Colonic mucosa (tissue), 4 donors: ENCODE data around the gene PIGU. TPM values are rescaled to one million over a fixed set of nuclear protein-coding genes. Genes with fewer than 3 reads are reported as not detected.
A peak's percentile ranks its signal among the peaks of the same experiment; 100 is the strongest.

Experiments used
- DNase-seq: peaks from one replicate; pipeline ENCODE4 v3.0.0-alpha.2; 2020
- H3K27ac ChIP-seq: fragments of 200-600 bp; one replicate; pipeline ENCODE4 v1.8.0; 2021
- H3K27me3 ChIP-seq: fragments of 200-600 bp; one replicate; pipeline ENCODE4 v1.8.0; 2021
- H3K36me3 ChIP-seq: fragments of 200-600 bp; one replicate; pipeline ENCODE4 v1.8.0; 2021
- H3K4me1 ChIP-seq: fragments of 200-600 bp; one replicate; pipeline ENCODE4 v1.8.0; 2021; ENCODE audit warnings: mild to moderate bottlenecking
- H3K4me3 ChIP-seq: fragments of 200-600 bp; one replicate; pipeline ENCODE4 v1.8.0; 2021
- H3K9ac ChIP-seq, 2 donors: one replicate each; pipeline ENCODE4 v1.7.0; 2013; ENCODE audit warnings: control low read depth in 2 of 2, low read depth in 2 of 2, low read length in 2 of 2
- H3K9me3 ChIP-seq: fragments of 200-600 bp; one replicate; pipeline ENCODE4 v1.8.0; 2021
- intact Hi-C: fragments of 100-400 bp; cut with DNase I; formaldehyde crosslinking; loops from one replicate; pipeline ENCODE4 v1.14.1; 2022
- total RNA-seq, 2 donors: library from RNA; stranded (reverse); fragmentation: NEBNext Ultra II Directional in 1 of 2; extraction: Animal tissue kit (Norgen Biotek cat#: 25700) in 1 of 2; gene quantifications; one replicate each; pipeline ENCODE4 v1.2.1, GENCODE V29; 2021
- TF ChIP-seq, protein P1 (sequence below): fragments of 200-600 bp; IDR thresholded peaks from one replicate; pipeline ENCODE4 v1.8.0; 2022; ENCODE audit warnings: antibody characterized with exemption, mild to moderate bottlenecking
- donor health status: healthy.
- donor health status: DM: no; HTN: no; CAD: no.
- donor health status: DM: no; HTN: no; CAD: no.

Gene PIGU
- total RNA-seq, 2 donors from 2014 or later = 22.3 to 32.6 TPM

DNA sequence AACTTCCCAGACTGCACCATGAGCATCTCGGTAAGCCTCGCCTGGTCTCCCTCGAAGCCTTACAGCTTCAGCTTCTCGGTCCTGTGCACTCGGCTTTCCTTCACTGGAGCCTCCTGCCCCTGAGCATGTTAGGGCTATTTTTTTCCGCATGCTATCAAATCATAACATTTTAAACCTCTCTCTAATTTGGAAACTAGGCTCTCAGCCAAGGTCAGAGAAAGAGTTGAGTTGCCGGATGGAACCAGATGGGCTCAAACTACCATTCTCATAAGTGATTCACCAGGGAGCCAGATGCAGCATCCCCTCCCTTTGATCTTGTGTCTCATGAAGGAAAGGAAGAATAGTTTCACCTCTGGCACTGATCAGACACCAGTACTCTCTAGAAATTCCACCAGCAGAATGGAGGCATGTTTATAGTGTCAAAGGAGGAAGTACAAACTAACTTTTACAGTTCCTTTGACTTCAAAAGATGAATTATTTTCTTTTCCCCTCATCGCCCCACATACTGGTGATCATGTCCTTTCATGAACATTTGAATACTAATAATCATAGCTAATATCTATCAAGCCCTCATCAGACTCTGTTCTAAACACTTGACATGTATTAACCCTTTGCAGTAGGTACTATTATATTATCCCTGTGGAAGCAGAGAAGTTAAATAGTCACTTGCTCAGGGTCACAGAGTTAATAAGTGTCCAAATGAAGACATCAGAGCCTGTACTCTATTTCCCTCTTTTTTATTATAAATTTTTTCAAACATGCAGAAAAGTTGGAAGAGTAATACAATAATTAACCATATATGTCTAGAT, 71.7 kb downstream of the PIGU start:
- Histone ChIP-seq H3K4me3 (no peak overlapping the region), H3K36me3 (no peaks in the 10 kb centered on the region), H3K27me3 (no peaks in the 10 kb centered on the region), H3K9me3 (no peaks in the 10 kb centered on the region), H3K9ac (no peak overlapping the region), H3K27ac (peak overlapping the region; percentile 9), H3K4me1 (no peaks in the 10 kb centered on the region)
- intact Hi-C loops = no loop called here
- DNase-seq = no peak
- TF ChIP-seq, protein P1, sequence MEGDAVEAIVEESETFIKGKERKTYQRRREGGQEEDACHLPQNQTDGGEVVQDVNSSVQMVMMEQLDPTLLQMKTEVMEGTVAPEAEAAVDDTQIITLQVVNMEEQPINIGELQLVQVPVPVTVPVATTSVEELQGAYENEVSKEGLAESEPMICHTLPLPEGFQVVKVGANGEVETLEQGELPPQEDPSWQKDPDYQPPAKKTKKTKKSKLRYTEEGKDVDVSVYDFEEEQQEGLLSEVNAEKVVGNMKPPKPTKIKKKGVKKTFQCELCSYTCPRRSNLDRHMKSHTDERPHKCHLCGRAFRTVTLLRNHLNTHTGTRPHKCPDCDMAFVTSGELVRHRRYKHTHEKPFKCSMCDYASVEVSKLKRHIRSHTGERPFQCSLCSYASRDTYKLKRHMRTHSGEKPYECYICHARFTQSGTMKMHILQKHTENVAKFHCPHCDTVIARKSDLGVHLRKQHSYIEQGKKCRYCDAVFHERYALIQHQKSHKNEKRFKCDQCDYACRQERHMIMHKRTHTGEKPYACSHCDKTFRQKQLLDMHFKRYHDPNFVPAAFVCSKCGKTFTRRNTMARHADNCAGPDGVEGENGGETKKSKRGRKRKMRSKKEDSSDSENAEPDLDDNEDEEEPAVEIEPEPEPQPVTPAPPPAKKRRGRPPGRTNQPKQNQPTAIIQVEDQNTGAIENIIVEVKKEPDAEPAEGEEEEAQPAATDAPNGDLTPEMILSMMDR = no peak

DNA sequence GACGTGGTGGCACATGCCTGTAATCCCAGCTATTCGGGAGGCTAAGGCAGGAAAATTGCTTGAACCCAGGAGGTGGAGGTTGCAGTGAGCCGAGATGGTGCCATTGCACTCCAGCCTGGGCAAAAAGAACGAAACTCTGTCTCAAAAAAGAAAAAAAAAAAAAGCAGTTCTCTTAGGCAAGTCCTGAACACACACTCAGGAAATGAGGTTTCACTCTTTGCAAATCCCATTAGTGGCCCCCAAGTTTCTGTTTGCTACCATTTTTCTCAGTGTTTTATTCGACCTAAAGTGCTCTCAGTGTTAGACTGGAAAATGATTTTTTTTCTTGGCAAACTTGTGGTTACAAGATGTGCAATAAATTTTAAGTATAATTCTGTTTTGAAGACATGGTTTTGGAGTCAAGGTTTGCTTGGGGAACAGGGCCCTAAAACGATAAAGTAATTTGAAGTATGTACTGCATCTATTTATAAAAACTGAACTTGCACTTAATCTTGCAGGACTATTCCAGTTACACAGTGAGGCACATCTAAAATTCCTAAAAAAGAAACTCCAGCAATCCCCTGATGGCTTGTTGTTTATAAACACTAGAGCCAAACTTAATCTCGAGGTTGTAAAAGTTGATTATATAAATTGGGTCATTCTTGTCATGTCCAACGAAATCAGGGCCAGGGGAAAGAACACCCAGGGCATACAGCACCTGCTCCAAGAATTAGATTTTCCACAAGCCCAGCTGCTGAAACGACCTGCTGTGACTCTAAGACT, 75.8 kb downstream of the PIGU start:
- intact Hi-C loops = no loop called here

DNA sequence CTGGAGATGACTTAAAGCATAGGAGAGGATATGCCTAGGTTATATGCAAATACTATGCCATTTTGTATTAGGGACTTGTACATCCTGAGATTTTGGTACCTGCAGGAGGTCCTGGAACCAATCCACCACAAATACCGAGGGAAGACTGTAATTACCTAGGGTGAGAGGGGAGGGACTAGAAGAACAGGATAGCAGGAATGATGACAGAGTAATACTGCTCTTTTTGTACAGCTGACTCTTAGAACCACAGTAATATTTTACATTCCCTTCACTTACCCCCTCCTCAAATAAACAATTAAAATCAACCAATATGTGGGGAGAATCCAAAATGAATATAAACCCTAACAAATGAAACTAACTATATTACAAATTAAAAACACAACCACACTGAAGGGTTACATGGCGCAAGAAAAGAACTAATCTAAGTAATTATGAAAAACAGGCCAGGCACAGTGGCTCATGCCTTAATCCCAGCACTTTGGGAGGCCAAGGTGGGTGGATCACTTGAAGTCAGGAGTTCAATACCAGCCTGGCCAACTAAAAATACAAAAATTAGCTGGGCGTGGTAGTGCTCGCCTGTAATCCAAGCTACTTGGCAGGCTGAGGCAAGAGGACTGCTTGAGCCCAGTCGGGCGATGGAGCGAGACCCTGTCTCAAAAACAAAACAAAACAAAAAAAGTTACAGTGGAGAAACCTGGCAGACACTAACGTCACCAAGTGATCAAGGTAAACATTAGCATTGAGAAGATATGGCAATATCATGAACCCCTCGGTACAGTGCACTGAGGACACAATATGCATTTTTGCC, 81.3 kb downstream of the PIGU start:
- TF ChIP-seq, protein P1 = no peak
- Histone ChIP-seq H3K27ac (no peak overlapping the region), H3K4me1 (no peaks in the 10 kb centered on the region), H3K9ac (no peak overlapping the region), H3K27me3 (no peaks in the 10 kb centered on the region), H3K9me3 (no peaks in the 10 kb centered on the region), H3K4me3 (no peak overlapping the region), H3K36me3 (no peaks in the 10 kb centered on the region)
- intact Hi-C loops = no loop called here
- no peak for DNase-seq

More for the DNA sequence above, 75.8 kb downstream of the PIGU start:
- no peaks in the 10 kb centered on the region for H3K36me3 ChIP-seq
- no peaks in the 10 kb centered on the region for H3K9me3 ChIP-seq
- no peak overlapping the region for H3K4me3 ChIP-seq
- DNase-seq = no peak
- no peak overlapping the region for H3K27ac ChIP-seq
- no peaks in the 10 kb centered on the region for H3K27me3 ChIP-seq
- H3K9ac ChIP-seq = no peak overlapping the region
- TF ChIP-seq, protein P1 = no peak
- no peaks in the 10 kb centered on the region for H3K4me1 ChIP-seq

DNA sequence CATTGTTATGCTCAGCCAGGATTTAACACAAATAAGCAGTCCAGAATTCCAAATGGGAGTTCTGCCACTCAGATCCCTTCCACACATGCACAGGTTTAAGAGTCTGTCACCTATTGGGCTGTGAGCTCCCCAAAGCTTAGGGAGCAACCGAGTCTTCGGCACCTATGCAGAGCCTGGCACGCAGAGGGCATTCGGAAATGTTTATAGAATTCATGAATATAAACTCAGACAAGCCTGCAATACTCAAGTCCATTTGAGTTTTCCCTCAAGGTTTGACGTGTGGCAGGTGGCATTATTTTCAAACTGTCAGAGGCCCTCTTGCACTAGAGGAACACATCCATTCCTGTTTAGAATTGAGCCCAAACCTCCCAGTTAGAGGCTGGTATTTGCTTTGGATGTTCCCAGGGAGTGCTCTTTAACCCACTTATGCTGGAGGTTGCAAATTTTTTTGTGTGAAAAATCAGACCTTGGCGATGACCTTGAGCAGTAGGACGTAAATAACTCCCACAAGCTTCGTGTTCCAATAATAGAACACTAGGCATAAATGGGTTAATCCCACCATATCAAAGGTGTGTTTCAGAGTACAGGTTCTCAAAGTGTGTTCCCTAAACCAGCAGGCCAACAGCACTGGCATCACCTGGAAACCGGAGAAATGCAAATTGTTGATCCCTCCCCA, 90.3 kb downstream of the PIGU start:
- Histone ChIP-seq H3K36me3 (no peaks in the 10 kb centered on the region), H3K27me3 (no peaks in the 10 kb centered on the region), H3K4me1 (peaks cover 4% of the 10 kb centered on the region), H3K9me3 (no peaks in the 10 kb centered on the region), H3K27ac (no peak overlapping the region), H3K4me3 (no peak overlapping the region), H3K9ac (no peak overlapping the region)
- no peak for DNase-seq
- TF ChIP-seq, protein P1 = no peak
- intact Hi-C loops = no loop called here

DNA sequence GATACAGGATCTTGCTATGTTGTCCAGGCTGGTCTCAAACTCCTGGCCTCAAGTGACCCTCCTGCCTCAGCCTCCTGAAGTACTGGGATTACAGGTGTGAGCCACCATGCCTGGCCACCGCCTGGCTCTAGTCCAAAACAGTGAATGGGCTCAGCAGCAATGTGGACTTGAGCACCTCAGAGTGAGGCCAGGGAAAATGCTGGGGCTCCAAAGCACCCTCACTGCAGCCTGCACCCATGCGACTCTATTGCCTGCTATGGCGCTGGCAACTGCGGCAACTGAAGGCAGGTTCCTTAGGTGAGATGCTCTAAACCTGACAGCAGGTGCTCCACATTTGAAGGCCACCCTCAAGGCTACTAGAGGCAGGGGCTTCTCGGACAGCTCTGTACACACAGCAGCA, 91.9 kb downstream of the PIGU start:
- no peak for DNase-seq
- Histone ChIP-seq H3K27ac (no peak overlapping the region), H3K27me3 (no peaks in the 10 kb centered on the region), H3K9me3 (no peaks in the 10 kb centered on the region), H3K9ac (no peak overlapping the region), H3K36me3 (no peaks in the 10 kb centered on the region), H3K4me3 (no peak overlapping the region), H3K4me1 (peaks cover 10% of the 10 kb centered on the region)
- intact Hi-C loops = no loop called here
- TF ChIP-seq, protein P1 = no peak
